H1 (cell line): Measurements from ENCODE around the gene SLC5A2. TPM values are rescaled to one million over a fixed set of nuclear protein-coding genes. Genes with fewer than 3 reads are reported as not detected.

Source experiments
- ASH2L ChIP-seq: fragments of 200-600, 300-600 bp; sonication (generic); IDR thresholded peaks from one replicate; pipeline ENCODE4 v1.7.1; 2017; ENCODE audit warnings: low read length
- CEBPB ChIP-seq: IDR thresholded peaks from 2 replicates; pipeline ENCODE4 v1.6.1; 2012; ENCODE audit warnings: low read depth, low read length
- CREB1 ChIP-seq: IDR thresholded peaks from 2 replicates; pipeline ENCODE4 v1.6.1; 2012; ENCODE audit warnings: inconsistent platforms
- CTBP2 ChIP-seq: IDR thresholded peaks from 2 replicates; pipeline ENCODE4 v1.7.0; 2011; ENCODE audit warnings: borderline replicate concordance, mild to moderate bottlenecking, moderate library complexity, mixed read lengths, low read length; ENCODE audit not compliant: insufficient read depth, insufficient read length
- KDM4A ChIP-seq: IDR thresholded peaks from one replicate; pipeline ENCODE4 v1.7.1; 2012; ENCODE audit warnings: low read depth, mild to moderate bottlenecking, moderate library complexity, low read length, inconsistent platforms; ENCODE audit not compliant: severe bottlenecking
- KDM5A ChIP-seq: fragments of 200-600 bp; IDR thresholded peaks from 2 replicates; pipeline ENCODE4 v1.7.1; 2012; ENCODE audit warnings: mild to moderate bottlenecking, low read length, inconsistent platforms, mixed read lengths
- NANOG ChIP-seq: IDR thresholded peaks from 2 replicates; pipeline ENCODE4 v1.6.1; 2011; ENCODE audit warnings: low read length, low read depth, mild to moderate bottlenecking, inconsistent platforms; ENCODE audit not compliant: insufficient read depth, poor library complexity, severe bottlenecking
- PHF8 ChIP-seq: fragments of 200-600 bp; sonication (generic); conservative IDR thresholded peaks from 2 replicates; pipeline ENCODE4 v1.7.1; 2012; ENCODE audit warnings: low read depth, mild to moderate bottlenecking, inconsistent platforms, low read length, moderate library complexity
- POU5F1 ChIP-seq: IDR thresholded peaks from 2 replicates; pipeline ENCODE4 v1.6.1; 2011; ENCODE audit warnings: low read depth, mild to moderate bottlenecking, low read length, moderate library complexity
- RNF2 ChIP-seq: fragments of 200-900, 300-1000 bp; sonication (generic); IDR thresholded peaks from 2 replicates; pipeline ENCODE4 v1.7.1; 2016; ENCODE audit warnings: borderline replicate concordance, low read depth, mild to moderate bottlenecking, antibody characterized with exemption, low read length; ENCODE audit not compliant: poor library complexity, severe bottlenecking; ENCODE audit errors: missing control alignments
- RXRA ChIP-seq: IDR thresholded peaks from 2 replicates; pipeline ENCODE4 v1.6.1; 2011; ENCODE audit warnings: low read depth, mild to moderate bottlenecking, low read length, moderate library complexity; ENCODE audit not compliant: insufficient read depth
- SAP30 ChIP-seq: fragments of 300-600 bp; sonication (generic); IDR thresholded peaks from 2 replicates; pipeline ENCODE4 v1.7.1; 2012; ENCODE audit warnings: low read length, moderate library complexity, mild to moderate bottlenecking, inconsistent platforms; ENCODE audit not compliant: insufficient read depth, insufficient replicate concordance
- SIN3A ChIP-seq, 2 experiments: IDR thresholded peaks in 1 of 2; conservative IDR thresholded peaks in 1 of 2; 2 replicates each; pipeline ENCODE4 v1.6.1; 2011 to 2012; ENCODE audit warnings: low read length in 2 of 2, improper control_type of control experiment in 1 of 2, low read depth in 1 of 2, mild to moderate bottlenecking in 1 of 2
- SIX5 ChIP-seq: IDR thresholded peaks from 2 replicates; pipeline ENCODE4 v1.6.1; 2011; ENCODE audit warnings: mild to moderate bottlenecking, low read depth, low read length
- SP1 ChIP-seq: IDR thresholded peaks from 2 replicates; pipeline ENCODE4 v1.6.1; 2011; ENCODE audit warnings: low read depth, low read length
- SRF ChIP-seq: IDR thresholded peaks from 2 replicates; pipeline ENCODE4 v1.6.1; 2011; ENCODE audit warnings: mild to moderate bottlenecking, low read depth, low read length, moderate library complexity
- TAF1 ChIP-seq: IDR thresholded peaks from 2 replicates; pipeline ENCODE4 v1.6.1; 2011; ENCODE audit warnings: mild to moderate bottlenecking, low read depth, low read length
- YY1 ChIP-seq: IDR thresholded peaks from 2 replicates; pipeline ENCODE4 v1.6.1; 2011; ENCODE audit warnings: low read depth, mild to moderate bottlenecking, low read length
- polyA plus RNA-seq, 7 experiments: library from polyadenylated mRNA; depleted of rRNA in 3 of 7; stranded (reverse) in 5 of 7; unstranded in 2 of 7; fragments of >200 nt in 5 of 7; fragments of 200-250 nt in 2 of 7; gene quantifications; 1 replicate in 5 of 7; 2 replicates in 1 of 7; 4 replicates in 1 of 7; pipeline versions ENCODE4 v1.2.1 to v1.2.3, GENCODE V29; 2011 to 2013; ENCODE audit warnings: missing spikeins in 2 of 7, mixed read lengths in 2 of 7
- total RNA-seq: library from RNA; stranded (reverse); fragmentation: NEBNext Ultra II Directional; extraction: Animal tissue kit (Norgen Biotek cat#: 25700); gene quantifications from 2 replicates; pipeline ENCODE4 v1.2.1, GENCODE V29; 2021
- TF ChIP-seq, protein P1 (sequence below), 3 experiments: IDR thresholded peaks; 1 replicate in 2 of 3; 2 replicates in 1 of 3; pipeline versions ENCODE4 v1.5.1 to v1.6.1; 2011; ENCODE audit warnings: low read length in 3 of 3, mild to moderate bottlenecking in 3 of 3, inconsistent platforms in 2 of 3, low read depth in 1 of 3, moderate library complexity in 1 of 3; ENCODE audit not compliant: insufficient read depth in 1 of 3; ENCODE audit errors: control extremely low read depth in 1 of 3

SLC5A2 gene
- total and polyA plus RNA-seq, 2 of the 8 experiments (the other 6 are each of a cell fraction or from before 2014, with no cell fraction given) = 0.56 to 4.4 TPM

DNA sequence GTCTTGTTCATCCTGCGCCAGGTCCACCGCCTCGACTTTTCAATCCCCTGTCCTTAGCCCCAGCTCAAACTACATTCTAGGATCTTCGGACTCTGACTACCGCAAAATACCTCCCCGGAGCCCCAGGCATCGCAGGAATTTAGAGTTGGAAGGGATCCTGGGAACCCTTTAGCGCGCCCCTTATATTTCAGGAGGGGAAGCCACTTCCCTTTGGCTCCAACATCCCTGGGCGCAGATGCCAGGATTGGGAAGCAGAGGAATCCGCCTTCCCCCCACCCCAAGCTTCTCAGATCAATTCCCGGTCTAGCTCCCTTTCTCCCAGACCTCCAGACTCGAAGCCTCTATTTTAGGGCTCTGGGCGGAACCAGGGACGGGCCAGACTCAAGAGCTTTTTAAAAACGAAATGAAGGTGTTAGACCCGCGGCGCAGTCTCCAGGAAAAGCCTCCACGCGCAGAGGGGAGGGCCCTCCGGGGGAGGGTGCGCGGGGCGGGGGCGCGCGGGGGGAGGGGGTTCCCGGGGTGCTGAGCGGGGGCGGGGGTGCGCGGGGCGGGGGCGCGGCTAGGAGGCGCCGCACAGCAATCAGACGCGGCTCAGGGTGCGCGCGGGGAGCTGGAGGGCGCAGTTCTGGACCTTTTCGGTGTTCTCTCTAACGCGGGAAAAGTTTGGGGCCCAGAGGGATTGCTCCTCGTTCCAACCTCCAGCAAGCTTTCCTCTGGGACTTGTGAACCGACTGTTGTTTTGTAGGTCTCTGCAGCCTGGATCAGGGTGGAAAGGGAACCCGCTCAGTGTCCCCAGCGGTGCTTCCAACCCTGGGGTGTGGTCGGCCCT, 46.4 kb downstream of the SLC5A2 start (continued):
- TF ChIP-seq SRF (no peak), PHF8 (0 out of 2 replicates have a peak, but pooled peaks have one; percentile 30), YY1 (no peak), SAP30 (no peak), TAF1 (no peak), RNF2 (no peak), SIN3A (conservative IDR thresholded peaks at IDR 0.05 in 1 of 2, IDR thresholded peaks at IDR 0.05 in 1 of 2; ENCODE audit: low read depth in 1 of 2, low read length in 2 of 2) (no peak), KDM4A (peak; percentile 71), KDM5A (no peak), RXRA (no peak), ASH2L (peak; percentile 40), CREB1 (no peak), CTBP2 (no peak), POU5F1 (no peak), NANOG (no peak), CEBPB (no peak), SP1 (no peak), SIX5 (no peak)
- TF ChIP-seq, protein P1, sequence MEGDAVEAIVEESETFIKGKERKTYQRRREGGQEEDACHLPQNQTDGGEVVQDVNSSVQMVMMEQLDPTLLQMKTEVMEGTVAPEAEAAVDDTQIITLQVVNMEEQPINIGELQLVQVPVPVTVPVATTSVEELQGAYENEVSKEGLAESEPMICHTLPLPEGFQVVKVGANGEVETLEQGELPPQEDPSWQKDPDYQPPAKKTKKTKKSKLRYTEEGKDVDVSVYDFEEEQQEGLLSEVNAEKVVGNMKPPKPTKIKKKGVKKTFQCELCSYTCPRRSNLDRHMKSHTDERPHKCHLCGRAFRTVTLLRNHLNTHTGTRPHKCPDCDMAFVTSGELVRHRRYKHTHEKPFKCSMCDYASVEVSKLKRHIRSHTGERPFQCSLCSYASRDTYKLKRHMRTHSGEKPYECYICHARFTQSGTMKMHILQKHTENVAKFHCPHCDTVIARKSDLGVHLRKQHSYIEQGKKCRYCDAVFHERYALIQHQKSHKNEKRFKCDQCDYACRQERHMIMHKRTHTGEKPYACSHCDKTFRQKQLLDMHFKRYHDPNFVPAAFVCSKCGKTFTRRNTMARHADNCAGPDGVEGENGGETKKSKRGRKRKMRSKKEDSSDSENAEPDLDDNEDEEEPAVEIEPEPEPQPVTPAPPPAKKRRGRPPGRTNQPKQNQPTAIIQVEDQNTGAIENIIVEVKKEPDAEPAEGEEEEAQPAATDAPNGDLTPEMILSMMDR (IDR thresholded peaks at IDR 0.05; ENCODE audit: control extremely low read depth in 1 of 3, insufficient read depth in 1 of 3, low read depth in 1 of 3, low read length in 3 of 3) = no peak
